ENCODE results near the gene MRPS34. TPM values are rescaled to one million over a fixed set of nuclear protein-coding genes. Genes with fewer than 3 reads are reported as not detected.

The MRPS34 gene
- total and polyA plus RNA-seq, 4 donors, result 42.4 to 100 (median 58.7) TPM

DNA sequence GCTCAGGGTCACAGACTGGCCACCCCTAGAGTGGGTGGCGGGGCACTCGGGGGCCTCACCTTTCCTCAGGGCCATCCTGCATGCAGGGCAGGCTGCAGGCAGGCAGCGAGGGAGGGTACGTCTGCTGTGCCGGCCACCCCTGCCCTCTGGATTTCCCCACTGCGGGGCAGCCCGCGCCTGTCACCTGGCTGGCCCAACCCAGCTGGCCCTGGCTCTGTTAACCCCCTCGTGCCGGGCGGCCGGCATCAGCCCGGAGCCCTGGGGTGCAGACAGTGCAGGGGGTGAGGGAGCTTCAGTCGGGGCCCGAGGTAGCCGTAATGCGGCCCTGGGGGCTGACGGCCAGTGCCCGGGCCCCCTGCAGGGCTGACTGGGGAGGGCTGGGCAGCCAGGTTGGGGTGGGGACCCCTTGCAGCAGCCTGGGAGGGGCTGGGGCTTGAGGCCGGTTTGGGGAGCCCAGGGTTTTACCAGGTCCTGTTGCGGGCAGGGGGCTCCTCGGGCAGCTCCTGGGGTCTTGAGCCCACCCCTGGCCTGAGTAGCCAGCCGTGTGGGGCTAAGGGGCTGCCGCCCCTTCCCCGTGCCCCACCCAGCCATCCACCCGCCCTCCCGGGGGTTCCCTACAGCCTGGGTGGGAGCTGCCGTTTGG is 20.8 kb upstream of the MRPS34 start, which contains the start of gene IGFALS:
Gene IGFALS, minus strand, starts transcription at position 128 of the 643 bp plus-strand sequence. Its CDS starts 53 bp downstream, at position 75.
- no peaks in the 10 kb centered on the region for H3K9me3 ChIP-seq (ENCODE audit: control insufficient read depth in 4 of 4, low read length in 3 of 4)
- H3K27ac ChIP-seq (ENCODE audit: low read depth in 1 of 2, low read length in 2 of 2), result peak within 1 kb of the TSS; percentile 64 to 76
- peak within 1 kb of the TSS in 1 of 2 donors; percentile 71 for H3K9ac ChIP-seq (ENCODE audit: low read depth in 1 of 2, low read length in 2 of 2)
- peak within 1 kb of the TSS; percentile 63 to 73 (median 70) for H3K4me3 ChIP-seq (ENCODE audit: low read depth in 1 of 3, low read length in 3 of 3)
- peaks cover 20 to 61% (median 47%) of the 10 kb centered on the region in 4 donors for H3K4me1 ChIP-seq (ENCODE audit: control insufficient read depth in 4 of 4, insufficient read depth in 4 of 4, low read length in 3 of 4)
- TF ChIP-seq TAF1 (conservative IDR thresholded peaks at IDR 0.05) (no peak), ZBTB33 (IDR thresholded peaks at IDR 0.05) (no peak), HNF4A (conservative IDR thresholded peaks at IDR 0.05) (peak in 1 of 2 donors; percentile 39), NR2F2 (IDR thresholded peaks at IDR 0.05) (no peak), FOXA1 (IDR thresholded peaks at IDR 0.05) (no peak), RAD21 (IDR thresholded peaks at IDR 0.05) (no peak), GABPA (IDR thresholded peaks at IDR 0.05 in 1 of 2, conservative IDR thresholded peaks at IDR 0.05 in 1 of 2) (peak in 1 of 2 donors; percentile 30), CTCF (IDR thresholded peaks at IDR 0.05; ENCODE audit: low read depth, low read length, missing input control) (no peak), HNF4G (IDR thresholded peaks at IDR 0.05) (no peak), EGR1 (IDR thresholded peaks at IDR 0.05; ENCODE audit: low read depth in 2 of 2) (no peak), RXRA (IDR thresholded peaks at IDR 0.05) (peak; percentile 45 to 57), FOXA2 (IDR thresholded peaks at IDR 0.05) (no peak), YY1 (IDR thresholded peaks at IDR 0.05) (peak; percentile 12), SP1 (IDR thresholded peaks at IDR 0.05) (peak; percentile 11), ATF3 (IDR thresholded peaks at IDR 0.05) (no peak), JUND (IDR thresholded peaks at IDR 0.05) (no peak)
- TF ChIP-seq, protein P1, sequence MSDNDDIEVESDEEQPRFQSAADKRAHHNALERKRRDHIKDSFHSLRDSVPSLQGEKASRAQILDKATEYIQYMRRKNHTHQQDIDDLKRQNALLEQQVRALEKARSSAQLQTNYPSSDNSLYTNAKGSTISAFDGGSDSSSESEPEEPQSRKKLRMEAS (IDR thresholded peaks at IDR 0.05), result peak; percentile 11
- TF ChIP-seq, protein P2, sequence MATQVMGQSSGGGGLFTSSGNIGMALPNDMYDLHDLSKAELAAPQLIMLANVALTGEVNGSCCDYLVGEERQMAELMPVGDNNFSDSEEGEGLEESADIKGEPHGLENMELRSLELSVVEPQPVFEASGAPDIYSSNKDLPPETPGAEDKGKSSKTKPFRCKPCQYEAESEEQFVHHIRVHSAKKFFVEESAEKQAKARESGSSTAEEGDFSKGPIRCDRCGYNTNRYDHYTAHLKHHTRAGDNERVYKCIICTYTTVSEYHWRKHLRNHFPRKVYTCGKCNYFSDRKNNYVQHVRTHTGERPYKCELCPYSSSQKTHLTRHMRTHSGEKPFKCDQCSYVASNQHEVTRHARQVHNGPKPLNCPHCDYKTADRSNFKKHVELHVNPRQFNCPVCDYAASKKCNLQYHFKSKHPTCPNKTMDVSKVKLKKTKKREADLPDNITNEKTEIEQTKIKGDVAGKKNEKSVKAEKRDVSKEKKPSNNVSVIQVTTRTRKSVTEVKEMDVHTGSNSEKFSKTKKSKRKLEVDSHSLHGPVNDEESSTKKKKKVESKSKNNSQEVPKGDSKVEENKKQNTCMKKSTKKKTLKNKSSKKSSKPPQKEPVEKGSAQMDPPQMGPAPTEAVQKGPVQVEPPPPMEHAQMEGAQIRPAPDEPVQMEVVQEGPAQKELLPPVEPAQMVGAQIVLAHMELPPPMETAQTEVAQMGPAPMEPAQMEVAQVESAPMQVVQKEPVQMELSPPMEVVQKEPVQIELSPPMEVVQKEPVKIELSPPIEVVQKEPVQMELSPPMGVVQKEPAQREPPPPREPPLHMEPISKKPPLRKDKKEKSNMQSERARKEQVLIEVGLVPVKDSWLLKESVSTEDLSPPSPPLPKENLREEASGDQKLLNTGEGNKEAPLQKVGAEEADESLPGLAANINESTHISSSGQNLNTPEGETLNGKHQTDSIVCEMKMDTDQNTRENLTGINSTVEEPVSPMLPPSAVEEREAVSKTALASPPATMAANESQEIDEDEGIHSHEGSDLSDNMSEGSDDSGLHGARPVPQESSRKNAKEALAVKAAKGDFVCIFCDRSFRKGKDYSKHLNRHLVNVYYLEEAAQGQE (IDR thresholded peaks at IDR 0.05), result no peak
- no peak for DNase-seq (ENCODE audit: low spot score)
- peaks cover 0 to 22% (median 2%) of the 10 kb centered on the region in 4 donors for H3K36me3 ChIP-seq (ENCODE audit: control insufficient read depth in 4 of 4, insufficient read depth in 3 of 4, low read depth in 1 of 4, low read length in 3 of 4)
- WGBS, result 24% methylated on average over 28 of the region's 28 CpGs
- H3K27me3 ChIP-seq (ENCODE audit: control insufficient read depth in 4 of 4, insufficient read depth in 4 of 4, low read length in 3 of 4), result no peaks in the 10 kb centered on the region

Measured in liver (tissue), 9 donors.